Measurements from ENCODE around the gene UTP4.

Gene UTP4

GRCh38 chr16:69176033-69176800 lies 43.8 kb downstream of the UTP4 start:
- DNase-seq (ENCODE audit: low spot score) = no peak

- DNase-seq (ENCODE audit: low spot score) = no peak
Observed at GRCh38 chr16:69179328-69180010, 47.0 kb downstream of the UTP4 start.

- no peak for DNase-seq (ENCODE audit: low spot score)
Observed at GRCh38 chr16:69180011-69180338, 47.5 kb downstream of the UTP4 start.

- no peak for DNase-seq (ENCODE audit: low spot score)
Observed at GRCh38 chr16:69182730-69183416, 50.4 kb downstream of the UTP4 start.

- DNase-seq (ENCODE audit: low spot score) = peak; percentile 95
Observed at GRCh38 chr16:69186642-69187445, 54.4 kb downstream of the UTP4 start, which contains the start of gene SNTB2. Gene SNTB2 (plus strand): TSS chr16:69187164. CDS start chr16:69187167, 3 bp downstream.

GRCh38 chr16:69187446-69188235 lies 55.2 kb downstream of the UTP4 start:
- DNase-seq (ENCODE audit: low spot score) = peak; percentile 75

GRCh38 chr16:69188236-69188549 lies 55.7 kb downstream of the UTP4 start:
- no peak for DNase-seq (ENCODE audit: low spot score)

GRCh38 chr16:69188716-69189115 lies 56.3 kb downstream of the UTP4 start:
- no peak for DNase-seq (ENCODE audit: low spot score)

- no peak for DNase-seq (ENCODE audit: low spot score)
Observed at GRCh38 chr16:69190046-69190588, 57.7 kb downstream of the UTP4 start.

- no peak for DNase-seq (ENCODE audit: low spot score)
Observed at GRCh38 chr16:69190598-69190997, 58.1 kb downstream of the UTP4 start.

GRCh38 chr16:69191136-69191535 lies 58.7 kb downstream of the UTP4 start:
- no peak for DNase-seq (ENCODE audit: low spot score)

GRCh38 chr16:69193855-69194254 lies 61.4 kb downstream of the UTP4 start:
- no peak for DNase-seq (ENCODE audit: low spot score)

GRCh38 chr16:69194488-69194887 lies 62.0 kb downstream of the UTP4 start:
- DNase-seq (ENCODE audit: low spot score) = no peak

- DNase-seq (ENCODE audit: low spot score) = no peak
Observed at GRCh38 chr16:69195369-69196029, 63.0 kb downstream of the UTP4 start.

- DNase-seq (ENCODE audit: low spot score) = no peak
Observed at GRCh38 chr16:69197573-69197972, 65.1 kb downstream of the UTP4 start.

GRCh38 chr16:69199382-69199781 lies 66.9 kb downstream of the UTP4 start:
- DNase-seq (ENCODE audit: low spot score) = no peak

GRCh38 chr16:69201291-69201690 lies 68.8 kb downstream of the UTP4 start:
- no peak for DNase-seq (ENCODE audit: low spot score)

GRCh38 chr16:69201787-69202186 lies 69.3 kb downstream of the UTP4 start:
- DNase-seq (ENCODE audit: low spot score) = no peak

GRCh38 chr16:69204172-69204571 lies 71.7 kb downstream of the UTP4 start:
- DNase-seq (ENCODE audit: low spot score) = no peak

- no peak for DNase-seq (ENCODE audit: low spot score)
Observed at GRCh38 chr16:69209735-69210134, 77.3 kb downstream of the UTP4 start.

- DNase-seq (ENCODE audit: low spot score) = no peak
Observed at GRCh38 chr16:69217433-69217832, 85.0 kb downstream of the UTP4 start.
